ENCODE results near the gene TEAD1.

The TEAD1 gene

DNA sequence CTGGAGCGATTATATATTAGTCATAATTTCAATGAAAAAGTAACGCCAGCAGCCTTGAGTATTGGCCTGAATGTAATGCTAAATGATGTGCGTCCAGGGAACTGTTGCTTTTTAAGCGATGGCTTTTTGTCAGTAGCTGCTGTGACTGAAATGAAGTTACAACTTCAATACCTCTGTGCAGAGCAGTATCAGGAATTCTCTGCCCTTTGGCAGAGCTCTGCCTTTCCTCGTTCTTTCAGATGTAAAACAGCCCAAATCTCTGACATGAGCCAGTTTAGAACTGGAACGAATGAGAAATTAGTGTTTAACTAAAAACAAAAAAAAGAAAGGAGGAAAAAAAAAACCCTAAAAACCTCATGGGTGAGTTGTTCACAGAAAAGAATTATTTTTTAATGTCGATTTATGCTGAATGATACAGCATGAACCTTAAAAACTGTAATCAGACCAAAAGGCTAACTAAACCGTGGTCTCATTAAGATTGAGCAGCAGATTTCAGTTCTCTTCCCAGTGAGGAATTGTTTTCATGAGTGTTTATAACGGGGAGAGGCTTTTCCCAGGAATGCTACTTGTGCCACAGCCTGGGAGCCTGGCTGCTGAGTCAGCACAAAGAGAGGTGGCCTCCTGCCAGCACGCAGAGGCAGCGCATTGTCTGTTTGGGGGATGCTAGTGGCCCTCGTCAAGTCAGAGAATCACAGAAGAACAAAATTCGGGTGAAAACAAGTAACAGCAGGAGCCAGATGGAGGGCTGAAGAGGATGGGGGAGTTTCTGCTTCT is 188.7 kb downstream of the TEAD1 start:
- H3K4me3 Mint-ChIP-seq: peak overlapping the region; percentile 53 to 73 (median 72)
- no peaks in the 10 kb centered on the region for H3K27me3 Mint-ChIP-seq (ENCODE audit: low read depth)
- H3K9me3 Mint-ChIP-seq: no peaks in the 10 kb centered on the region
- TF ChIP-seq, protein P1, sequence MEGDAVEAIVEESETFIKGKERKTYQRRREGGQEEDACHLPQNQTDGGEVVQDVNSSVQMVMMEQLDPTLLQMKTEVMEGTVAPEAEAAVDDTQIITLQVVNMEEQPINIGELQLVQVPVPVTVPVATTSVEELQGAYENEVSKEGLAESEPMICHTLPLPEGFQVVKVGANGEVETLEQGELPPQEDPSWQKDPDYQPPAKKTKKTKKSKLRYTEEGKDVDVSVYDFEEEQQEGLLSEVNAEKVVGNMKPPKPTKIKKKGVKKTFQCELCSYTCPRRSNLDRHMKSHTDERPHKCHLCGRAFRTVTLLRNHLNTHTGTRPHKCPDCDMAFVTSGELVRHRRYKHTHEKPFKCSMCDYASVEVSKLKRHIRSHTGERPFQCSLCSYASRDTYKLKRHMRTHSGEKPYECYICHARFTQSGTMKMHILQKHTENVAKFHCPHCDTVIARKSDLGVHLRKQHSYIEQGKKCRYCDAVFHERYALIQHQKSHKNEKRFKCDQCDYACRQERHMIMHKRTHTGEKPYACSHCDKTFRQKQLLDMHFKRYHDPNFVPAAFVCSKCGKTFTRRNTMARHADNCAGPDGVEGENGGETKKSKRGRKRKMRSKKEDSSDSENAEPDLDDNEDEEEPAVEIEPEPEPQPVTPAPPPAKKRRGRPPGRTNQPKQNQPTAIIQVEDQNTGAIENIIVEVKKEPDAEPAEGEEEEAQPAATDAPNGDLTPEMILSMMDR (IDR thresholded peaks at IDR 0.05; ENCODE audit: unreplicated experiment in 3 of 3): no peak
- H3K36me3 Mint-ChIP-seq (ENCODE audit: low read depth): no peaks in the 10 kb centered on the region
- peak overlapping the region; percentile 86 to 93 (median 93) for H3K27ac Mint-ChIP-seq
- peaks cover 50% of the 10 kb centered on the region for H3K4me1 Mint-ChIP-seq

DNA sequence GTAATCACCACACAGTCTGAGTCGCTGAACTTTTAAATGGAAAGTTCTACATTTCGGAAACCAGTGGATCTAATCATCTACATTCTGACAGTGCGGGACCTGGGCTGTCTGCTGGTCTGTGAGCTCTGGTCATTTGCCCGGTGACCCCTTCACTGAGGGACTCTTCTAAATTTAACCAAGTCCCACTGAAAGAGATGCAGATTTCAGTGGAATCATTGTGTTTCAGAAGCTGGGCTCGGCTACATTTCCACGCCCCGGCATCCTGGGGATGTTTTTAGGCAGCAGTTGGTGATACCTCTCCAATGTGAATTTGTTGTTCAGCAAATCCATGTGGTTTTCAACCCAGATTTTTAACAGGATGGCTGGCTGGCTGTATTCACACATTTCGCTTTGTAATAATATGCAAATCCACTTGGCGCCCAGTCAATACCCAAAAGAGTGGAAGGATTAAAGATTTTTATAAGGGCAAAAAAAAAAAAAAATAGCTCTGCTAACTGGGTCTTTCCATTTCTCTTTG is 189.4 kb downstream of the TEAD1 start:
- H3K9me3 Mint-ChIP-seq: no peaks in the 10 kb centered on the region
- H3K4me3 Mint-ChIP-seq: peak overlapping the region in 2 of 3 experiments; percentile 72 to 73
- TF ChIP-seq, protein P1 (IDR thresholded peaks at IDR 0.05; ENCODE audit: unreplicated experiment in 3 of 3): no peak
- no peaks in the 10 kb centered on the region for H3K27me3 Mint-ChIP-seq (ENCODE audit: low read depth)
- peaks cover 50% of the 10 kb centered on the region for H3K4me1 Mint-ChIP-seq
- no peaks in the 10 kb centered on the region for H3K36me3 Mint-ChIP-seq (ENCODE audit: low read depth)
- H3K27ac Mint-ChIP-seq: peak overlapping the region; percentile 86 to 93 (median 93)

DNA sequence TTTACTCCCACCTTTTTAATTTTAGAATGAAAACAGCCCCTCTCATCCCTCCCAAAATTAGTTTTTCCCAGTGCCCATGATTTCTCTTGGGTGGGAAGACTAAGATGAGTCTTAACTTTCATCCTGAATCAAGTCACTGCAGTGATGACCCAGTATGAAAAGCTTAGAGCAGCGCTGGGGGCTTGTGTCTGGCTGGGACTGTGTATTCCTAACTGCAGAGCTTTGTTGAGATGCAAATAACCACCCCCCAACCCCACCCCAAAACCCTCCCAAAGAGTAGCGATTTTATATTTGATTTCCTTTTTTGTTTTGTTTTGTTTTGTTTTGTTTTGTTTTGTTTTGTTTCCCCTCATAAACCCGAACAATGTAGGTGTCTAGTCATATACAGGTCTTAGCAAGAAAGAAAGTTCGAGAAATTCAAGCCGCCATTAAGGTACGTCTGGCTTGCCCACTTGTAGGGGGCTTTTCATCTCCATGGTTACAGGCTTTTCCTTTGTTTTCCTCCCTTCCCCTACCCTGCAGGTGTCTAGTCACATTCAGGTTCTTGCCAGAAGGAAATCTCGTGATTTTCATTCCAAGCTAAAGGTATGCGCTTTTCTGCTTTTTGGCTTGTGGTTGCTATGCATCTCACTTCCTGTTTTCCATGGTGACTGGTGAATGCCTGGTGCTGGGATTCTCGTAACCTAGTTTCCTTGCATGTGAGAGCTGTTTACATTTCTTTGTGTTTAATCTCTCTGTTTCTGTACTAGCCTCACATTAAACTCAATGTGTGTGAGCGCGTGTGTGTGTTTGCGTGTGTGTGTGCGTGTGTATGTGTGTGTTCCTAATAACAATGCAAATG is 190.3 kb downstream of the TEAD1 start:
- Mint-ChIP-seq H3K36me3 (ENCODE audit: low read depth) (no peaks in the 10 kb centered on the region), H3K4me3 (peak overlapping the region; percentile 20 to 52 (median 37)), H3K9me3 (no peaks in the 10 kb centered on the region), H3K4me1 (peaks cover 47% of the 10 kb centered on the region), H3K27me3 (ENCODE audit: low read depth) (no peaks in the 10 kb centered on the region), H3K27ac (peak overlapping the region; percentile 86 to 93 (median 93))
- TF ChIP-seq, protein P1 (IDR thresholded peaks at IDR 0.05; ENCODE audit: unreplicated experiment in 3 of 3): no peak

DNA sequence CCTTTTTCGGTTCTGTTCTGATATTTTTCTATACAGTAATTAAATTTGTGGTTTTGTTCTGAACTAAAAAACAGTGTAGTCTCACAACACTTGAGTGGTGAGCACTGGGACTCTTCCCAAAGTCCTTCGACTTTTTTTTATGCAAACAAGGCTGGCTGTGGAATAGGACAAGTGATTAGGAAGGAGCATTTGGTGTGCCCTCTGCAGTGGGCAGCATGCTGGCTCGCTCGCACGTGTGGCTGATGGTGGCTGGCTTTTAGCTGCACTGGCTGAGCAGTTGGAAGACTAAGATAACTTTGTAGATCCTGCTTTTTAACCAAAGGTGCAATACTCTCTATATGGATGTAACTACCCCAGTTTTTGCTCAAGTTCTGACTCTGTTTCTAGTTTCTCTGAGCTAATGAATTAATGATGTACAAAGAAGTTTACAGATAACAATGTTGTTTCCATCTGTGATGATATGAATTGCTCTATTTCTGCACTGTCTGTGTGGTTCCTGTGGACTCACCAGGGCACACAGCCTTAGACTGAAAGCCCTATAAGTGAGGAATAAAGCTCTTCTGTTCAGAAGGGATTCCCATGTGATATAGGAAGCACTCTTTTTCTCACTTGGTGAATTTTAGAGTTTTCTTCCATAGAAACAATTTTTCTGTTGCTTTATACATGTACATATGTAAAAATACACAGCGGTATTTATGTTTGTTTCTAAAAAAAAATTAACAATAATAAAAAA is 191.8 kb downstream of the TEAD1 start:
- TF ChIP-seq, protein P1 (IDR thresholded peaks at IDR 0.05; ENCODE audit: unreplicated experiment in 3 of 3): no peak
- Mint-ChIP-seq H3K27me3 (ENCODE audit: low read depth) (no peaks in the 10 kb centered on the region), H3K4me1 (peaks cover 37% of the 10 kb centered on the region), H3K4me3 (no peak overlapping the region), H3K27ac (peak overlapping the region; percentile 56 to 65 (median 58)), H3K9me3 (no peaks in the 10 kb centered on the region), H3K36me3 (ENCODE audit: low read depth) (no peaks in the 10 kb centered on the region)

DNA sequence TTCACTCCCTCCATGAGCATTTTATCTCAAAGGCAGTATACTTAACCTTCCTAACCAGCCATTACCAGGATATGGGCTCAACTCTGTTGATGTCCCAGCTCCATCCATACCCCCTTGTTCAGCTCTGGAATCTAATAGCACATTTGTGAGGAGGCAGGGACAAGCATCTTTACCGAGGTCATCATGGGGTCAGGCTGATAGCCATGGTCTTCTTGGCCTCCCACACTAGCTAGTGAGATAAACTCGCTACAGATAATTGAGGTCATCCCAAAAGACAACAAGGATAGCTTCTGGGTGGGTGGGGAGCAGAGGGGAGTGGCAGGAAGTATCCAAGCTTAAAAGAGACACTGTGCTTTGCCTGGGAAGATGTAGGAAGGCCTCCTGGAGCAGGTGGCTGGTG is 193.3 kb downstream of the TEAD1 start:
- Mint-ChIP-seq H3K9me3 (no peaks in the 10 kb centered on the region), H3K27me3 (ENCODE audit: low read depth) (no peaks in the 10 kb centered on the region), H3K27ac (no peak overlapping the region), H3K4me1 (peaks cover 39% of the 10 kb centered on the region), H3K4me3 (no peak overlapping the region), H3K36me3 (ENCODE audit: low read depth) (peaks cover 5% of the 10 kb centered on the region)
- TF ChIP-seq, protein P1 (IDR thresholded peaks at IDR 0.05; ENCODE audit: unreplicated experiment in 3 of 3): no peak

Measured in nephron (organoid).